Parathyroid adenoma (tissue), 2 donors: Measurements from ENCODE around the gene ALDH1L1.

Source experiments
- H2AFZ ChIP-seq: fragments of 300-600 bp; sonication (generic); one replicate; pipeline ENCODE4 v1.7.0; 2017; ENCODE audit warnings: antibody characterized with exemption, mild to moderate bottlenecking
- H3K27ac ChIP-seq: fragments of 300-600 bp; sonication (generic); one replicate; pipeline ENCODE4 v1.7.0; 2017
- H3K27me3 ChIP-seq: fragments of 300-600 bp; sonication (generic); one replicate; pipeline ENCODE4 v1.7.0; 2017; ENCODE audit warnings: low read length; ENCODE audit not compliant: control insufficient read depth, insufficient read depth
- H3K36me3 ChIP-seq: fragments of 300-600 bp; sonication (generic); one replicate; pipeline ENCODE4 v1.7.0; 2017; ENCODE audit warnings: low read length; ENCODE audit not compliant: control insufficient read depth, insufficient read depth
- H3K4me1 ChIP-seq: fragments of 300-600 bp; sonication (generic); one replicate; pipeline ENCODE4 v1.7.0; 2017; ENCODE audit warnings: control low read depth
- H3K4me2 ChIP-seq: fragments of 300-600 bp; sonication (generic); one replicate; pipeline ENCODE4 v1.7.0; 2017; ENCODE audit warnings: low read length
- H3K4me3 ChIP-seq: fragments of 300-600 bp; sonication (generic); one replicate; pipeline ENCODE4 v1.7.0; 2017; ENCODE audit warnings: low read depth, low read length
- H3K79me2 ChIP-seq: fragments of 300-600 bp; sonication (generic); one replicate; pipeline ENCODE4 v1.7.0; 2017; ENCODE audit warnings: control low read depth
- H3K9ac ChIP-seq: fragments of 300-600 bp; sonication (generic); one replicate; pipeline ENCODE4 v1.7.0; 2017; ENCODE audit warnings: mild to moderate bottlenecking
- H3K9me3 ChIP-seq: fragments of 300-600 bp; sonication (generic); one replicate; pipeline ENCODE4 v1.7.0; 2017; ENCODE audit warnings: low read length; ENCODE audit not compliant: control insufficient read depth
- TF ChIP-seq, protein P1 (sequence below): fragments of 300-600 bp; sonication (generic); IDR thresholded peaks from one replicate; pipeline ENCODE4 v1.7.0; 2017; ENCODE audit warnings: antibody characterized with exemption, mild to moderate bottlenecking
- donor health status: primary hyperparathyroidism.

ALDH1L1 gene

DNA sequence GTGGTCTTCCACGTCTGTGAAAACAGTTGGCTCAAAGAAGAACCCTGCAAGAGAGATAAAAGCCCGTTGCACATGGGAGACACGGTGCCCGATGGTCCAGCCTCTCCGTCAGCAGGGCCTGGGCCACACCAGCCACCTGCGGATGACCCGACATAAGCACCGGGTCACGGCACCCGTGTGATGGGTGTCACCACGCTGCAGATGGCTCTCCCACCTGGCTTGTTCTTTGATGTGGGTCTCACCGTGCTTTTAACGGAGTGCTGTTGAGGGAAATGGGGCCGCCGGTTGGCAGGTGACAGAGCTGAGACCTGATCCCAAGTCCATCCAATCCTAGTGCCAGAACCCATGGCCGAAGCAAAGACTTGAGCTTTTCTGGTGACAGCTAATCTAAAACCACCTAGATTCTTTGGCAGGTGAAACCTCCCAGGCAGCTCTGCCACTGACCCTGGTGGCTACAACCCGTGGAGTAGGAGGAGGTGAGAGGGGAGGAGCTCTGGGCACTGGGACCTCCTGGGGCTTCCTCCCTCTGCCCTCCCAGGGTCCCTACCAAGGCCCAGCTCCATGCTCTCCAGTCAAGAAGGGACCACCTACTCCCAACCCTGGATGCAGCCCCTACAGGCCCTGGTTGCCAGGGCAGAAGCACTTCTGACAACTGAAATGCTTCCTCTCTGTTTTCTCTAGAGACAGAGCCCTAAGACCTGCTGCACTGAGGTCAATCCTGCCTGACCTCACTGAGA is 73.0 kb downstream of the ALDH1L1 start:
- Histone ChIP-seq H3K9me3 (no peaks in the 10 kb centered on the region), H3K27me3 (no peaks in the 10 kb centered on the region), H3K4me3 (no peak overlapping the region), H3K79me2 (no peaks in the 10 kb centered on the region), H2AFZ (no peak overlapping the region), H3K9ac (no peak overlapping the region), H3K4me2 (no peak overlapping the region), H3K36me3 (no peaks in the 10 kb centered on the region), H3K27ac (no peak overlapping the region), H3K4me1 (no peaks in the 10 kb centered on the region)
- TF ChIP-seq, protein P1, sequence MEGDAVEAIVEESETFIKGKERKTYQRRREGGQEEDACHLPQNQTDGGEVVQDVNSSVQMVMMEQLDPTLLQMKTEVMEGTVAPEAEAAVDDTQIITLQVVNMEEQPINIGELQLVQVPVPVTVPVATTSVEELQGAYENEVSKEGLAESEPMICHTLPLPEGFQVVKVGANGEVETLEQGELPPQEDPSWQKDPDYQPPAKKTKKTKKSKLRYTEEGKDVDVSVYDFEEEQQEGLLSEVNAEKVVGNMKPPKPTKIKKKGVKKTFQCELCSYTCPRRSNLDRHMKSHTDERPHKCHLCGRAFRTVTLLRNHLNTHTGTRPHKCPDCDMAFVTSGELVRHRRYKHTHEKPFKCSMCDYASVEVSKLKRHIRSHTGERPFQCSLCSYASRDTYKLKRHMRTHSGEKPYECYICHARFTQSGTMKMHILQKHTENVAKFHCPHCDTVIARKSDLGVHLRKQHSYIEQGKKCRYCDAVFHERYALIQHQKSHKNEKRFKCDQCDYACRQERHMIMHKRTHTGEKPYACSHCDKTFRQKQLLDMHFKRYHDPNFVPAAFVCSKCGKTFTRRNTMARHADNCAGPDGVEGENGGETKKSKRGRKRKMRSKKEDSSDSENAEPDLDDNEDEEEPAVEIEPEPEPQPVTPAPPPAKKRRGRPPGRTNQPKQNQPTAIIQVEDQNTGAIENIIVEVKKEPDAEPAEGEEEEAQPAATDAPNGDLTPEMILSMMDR, result no peak

DNA sequence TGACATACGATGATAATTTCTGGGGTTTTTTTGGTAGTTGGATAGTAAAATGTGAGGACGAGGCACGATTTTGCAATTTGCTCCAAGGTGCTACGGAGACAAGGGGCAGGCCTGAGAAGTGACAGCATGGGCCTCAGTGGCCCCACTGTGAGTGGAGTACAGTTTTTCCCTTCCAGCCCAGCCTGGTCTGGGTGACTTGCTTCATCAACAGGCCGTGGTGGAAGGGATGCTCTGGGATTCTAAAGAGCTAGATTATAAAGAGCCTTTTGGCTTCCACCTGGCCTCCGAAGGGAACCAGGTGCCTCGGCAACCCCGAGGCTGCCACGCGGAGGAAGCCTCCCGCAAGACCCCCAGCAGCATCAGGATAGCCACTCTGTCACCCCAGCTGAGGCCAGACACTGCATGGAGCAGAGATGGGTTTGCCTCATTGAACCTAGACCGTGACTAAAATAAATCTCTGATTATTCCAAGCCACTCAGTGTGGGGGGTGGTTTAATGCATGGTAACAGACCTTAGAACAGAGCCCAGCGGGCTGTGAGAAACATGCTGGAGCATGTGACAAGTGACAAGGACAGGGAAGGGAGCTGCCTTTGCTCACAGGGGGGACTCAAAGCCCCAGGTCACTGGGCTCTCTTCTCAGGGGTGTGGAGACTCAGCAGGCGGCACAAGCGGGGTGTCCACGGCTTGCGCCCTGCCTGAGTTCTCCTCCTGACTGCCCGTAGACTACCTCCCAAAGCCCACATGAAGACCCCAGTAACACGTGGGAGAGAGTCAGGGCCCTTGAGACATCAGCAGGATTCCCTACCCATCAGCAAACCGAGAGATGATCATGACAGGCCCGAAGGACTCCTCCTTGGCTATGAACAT is 73.8 kb downstream of the ALDH1L1 start:
- Histone ChIP-seq H3K9me3 (no peaks in the 10 kb centered on the region), H3K4me2 (no peak overlapping the region), H3K4me3 (no peak overlapping the region), H3K4me1 (no peaks in the 10 kb centered on the region), H3K9ac (no peak overlapping the region), H3K27me3 (no peaks in the 10 kb centered on the region), H2AFZ (no peak overlapping the region), H3K36me3 (no peaks in the 10 kb centered on the region), H3K27ac (no peak overlapping the region), H3K79me2 (no peaks in the 10 kb centered on the region)
- TF ChIP-seq, protein P1, result no peak

DNA sequence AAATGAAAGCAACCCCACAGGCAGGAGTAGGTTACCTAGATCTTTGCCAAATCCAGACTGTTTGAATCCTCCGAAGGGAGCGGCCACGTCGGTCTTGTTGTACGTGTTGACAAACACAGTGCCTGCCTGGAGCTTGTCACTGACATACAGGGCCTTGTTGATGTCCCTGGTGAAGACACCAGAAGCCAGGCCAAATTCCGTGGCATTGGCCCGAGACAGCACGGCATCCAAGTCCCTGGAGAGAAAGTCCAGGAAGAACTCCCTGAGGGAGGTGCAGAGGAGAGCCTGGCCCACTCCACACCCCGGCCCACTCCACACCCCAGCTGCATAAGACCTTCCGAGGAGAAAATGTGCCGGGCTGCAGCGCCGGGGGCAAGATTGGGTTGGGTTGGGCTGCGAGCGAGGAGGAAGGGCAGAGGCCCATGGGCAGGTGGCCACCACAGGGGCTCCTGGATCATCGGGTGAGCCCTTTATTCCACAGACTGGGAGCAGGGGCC is 74.6 kb downstream of the ALDH1L1 start:
- Histone ChIP-seq H3K4me1 (no peaks in the 10 kb centered on the region), H3K9me3 (no peaks in the 10 kb centered on the region), H3K79me2 (no peaks in the 10 kb centered on the region), H2AFZ (no peak overlapping the region), H3K27ac (no peak overlapping the region), H3K4me3 (no peak overlapping the region), H3K27me3 (no peaks in the 10 kb centered on the region), H3K36me3 (no peaks in the 10 kb centered on the region), H3K9ac (no peak overlapping the region), H3K4me2 (no peak overlapping the region)
- TF ChIP-seq, protein P1, result no peak

DNA sequence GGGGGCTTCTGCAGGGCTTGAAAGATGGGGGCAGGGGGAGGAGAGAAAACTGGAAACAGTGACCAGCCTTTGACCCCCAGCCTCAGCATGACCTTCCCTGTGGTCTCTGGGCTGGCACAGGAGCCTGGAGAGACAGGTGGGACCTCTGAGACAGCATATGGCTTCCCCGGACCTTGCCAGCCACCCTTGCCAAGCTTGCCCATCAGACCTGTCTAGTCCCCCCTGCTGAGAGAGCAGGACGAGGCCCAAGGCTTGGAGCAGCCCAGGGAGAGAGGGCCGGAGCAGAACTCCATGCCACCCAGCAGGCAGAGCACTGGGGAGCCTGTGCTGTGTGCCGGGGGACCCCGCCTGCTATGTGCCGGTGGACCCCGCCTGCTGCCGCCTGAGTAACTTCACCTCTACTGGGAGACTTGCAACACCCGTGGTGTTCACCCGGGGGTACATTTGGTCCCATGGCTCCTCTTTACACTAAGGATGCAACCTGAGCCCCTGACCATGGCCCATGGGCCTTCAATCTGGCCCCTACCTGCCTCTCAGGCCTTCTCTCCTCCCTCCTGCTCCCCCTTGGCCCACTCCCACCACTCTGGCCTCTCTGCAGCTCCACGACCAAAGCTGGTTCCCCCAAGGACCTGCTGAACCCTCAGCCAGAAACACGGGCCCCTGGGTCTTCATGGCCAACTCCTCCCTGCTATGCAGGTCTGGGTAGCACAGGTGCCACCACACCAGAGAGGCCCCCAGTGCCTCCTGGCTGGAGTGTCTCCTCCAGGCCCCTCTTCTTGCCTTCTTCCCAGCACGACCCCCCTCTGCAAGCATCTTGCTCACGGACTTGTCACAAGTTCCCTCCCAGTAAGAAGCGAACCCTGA is 75.4 kb downstream of the ALDH1L1 start:
- Histone ChIP-seq H3K27me3 (no peaks in the 10 kb centered on the region), H3K9ac (no peak overlapping the region), H3K4me3 (no peak overlapping the region), H3K9me3 (no peaks in the 10 kb centered on the region), H3K36me3 (no peaks in the 10 kb centered on the region), H2AFZ (no peak overlapping the region), H3K27ac (no peak overlapping the region), H3K4me2 (no peak overlapping the region), H3K4me1 (no peaks in the 10 kb centered on the region), H3K79me2 (no peaks in the 10 kb centered on the region)
- TF ChIP-seq, protein P1, result no peak
